ENCODE data around the gene ELF4.
A peak's percentile ranks its signal among the peaks of the same experiment; 100 is the strongest.
"Not testable (repeated sequence)": the region's sequence is repeated elsewhere in the genome, so short reads cannot be mapped to it uniquely, and the experiment has no call there.

The ELF4 gene

DNA sequence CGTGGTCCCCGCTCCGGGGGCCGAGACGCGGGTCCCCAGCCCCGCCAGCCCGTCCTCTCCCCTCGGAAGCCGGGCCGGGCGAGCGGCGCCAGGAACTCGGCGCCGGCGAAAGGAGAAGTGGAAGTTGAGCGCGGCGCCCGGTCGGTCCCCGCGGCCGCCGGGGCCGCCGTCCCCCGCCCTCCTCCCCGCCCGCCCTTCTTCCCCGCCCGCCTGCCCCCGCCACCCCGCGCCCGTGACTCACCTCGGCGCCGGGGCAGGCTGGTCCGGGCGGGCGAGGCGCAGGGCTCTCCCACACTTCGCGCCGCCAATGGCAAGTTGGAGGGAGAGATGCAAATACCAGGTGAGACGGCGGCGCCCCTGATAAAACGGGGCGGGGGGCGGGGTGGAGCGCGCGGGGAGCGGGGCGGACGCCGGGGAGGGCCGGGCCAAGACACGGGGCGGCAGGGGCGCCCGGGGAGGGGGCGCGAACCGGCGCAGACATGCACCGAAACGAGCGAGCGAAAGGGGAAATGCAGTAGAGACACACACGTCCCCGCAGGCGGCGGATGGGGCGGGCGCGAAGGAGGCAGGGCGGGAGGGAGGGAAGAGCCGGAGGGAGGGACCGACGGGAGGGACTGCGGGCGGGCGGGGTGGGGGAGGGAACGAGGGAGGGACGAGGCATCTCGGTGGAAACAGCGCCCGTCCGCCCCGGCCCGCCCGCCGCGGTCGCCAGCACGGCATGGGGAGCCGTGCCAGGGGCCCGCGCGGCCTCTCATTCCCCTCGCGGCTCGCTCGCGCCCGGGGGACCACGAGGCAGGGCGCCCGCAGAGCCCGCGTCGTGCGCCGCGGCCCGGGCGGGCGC lies at the start of gene ELF4:
TSS of gene ELF4 (minus strand) at position 119 of the 841 bp plus-strand sequence. CDS start 29,167 bp downstream, outside the sequence.
- peak; percentile 82 for DNase-seq

GRCh38 chrX:130159776-130160175 lies 49.5 kb upstream of the ELF4 start:
- no peak for DNase-seq

DNA sequence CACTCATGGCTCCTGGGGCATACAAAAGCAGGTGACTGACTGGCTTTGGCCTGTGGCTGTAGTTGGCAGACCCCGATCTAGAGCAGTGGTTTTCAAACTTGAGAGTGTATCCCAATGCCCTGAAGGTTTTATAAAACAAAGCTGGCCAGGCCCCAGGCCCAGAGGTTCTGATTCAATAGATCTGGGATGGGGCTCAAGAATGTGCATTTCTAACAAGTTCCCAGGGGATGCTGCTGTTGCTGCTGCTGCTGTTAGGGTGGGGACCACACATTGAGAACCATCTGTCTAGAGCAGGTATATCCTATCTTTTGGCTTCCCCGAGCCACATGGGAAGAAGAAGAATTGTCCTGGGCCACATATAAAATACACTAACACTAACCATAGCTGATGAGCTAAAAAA lies 48.0 kb upstream of the ELF4 start:
- DNase-seq = no peak

- DNase-seq = no peak
These were observed 45.3 kb upstream of the ELF4 start for GRCh38 chrX:130155564-130155963.

DNA sequence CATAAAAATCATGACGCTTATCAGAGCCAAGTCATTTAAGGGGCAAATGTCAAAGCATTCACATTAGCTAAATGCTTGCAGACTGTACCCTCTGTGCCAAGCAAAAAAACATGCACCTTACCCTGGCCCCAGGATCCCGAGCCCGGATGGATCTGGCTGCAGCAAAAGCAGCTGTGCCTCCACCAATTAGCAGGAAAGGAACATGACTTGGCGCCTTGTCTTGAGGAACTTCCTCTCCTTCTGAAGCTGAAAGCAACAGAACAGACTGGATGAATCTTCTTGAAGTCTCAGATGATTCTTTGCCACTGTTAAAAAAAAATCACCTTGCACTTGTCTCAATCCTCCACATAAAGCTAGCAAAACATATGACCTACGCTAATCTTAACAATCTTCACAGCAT lies 37.3 kb upstream of the ELF4 start:
- DNase-seq = no peak

- no peak for DNase-seq
These were observed 34.8 kb upstream of the ELF4 start for GRCh38 chrX:130145123-130145522.

GRCh38 chrX:130144509-130144908 lies 34.2 kb upstream of the ELF4 start:
- DNase-seq = no peak

DNA sequence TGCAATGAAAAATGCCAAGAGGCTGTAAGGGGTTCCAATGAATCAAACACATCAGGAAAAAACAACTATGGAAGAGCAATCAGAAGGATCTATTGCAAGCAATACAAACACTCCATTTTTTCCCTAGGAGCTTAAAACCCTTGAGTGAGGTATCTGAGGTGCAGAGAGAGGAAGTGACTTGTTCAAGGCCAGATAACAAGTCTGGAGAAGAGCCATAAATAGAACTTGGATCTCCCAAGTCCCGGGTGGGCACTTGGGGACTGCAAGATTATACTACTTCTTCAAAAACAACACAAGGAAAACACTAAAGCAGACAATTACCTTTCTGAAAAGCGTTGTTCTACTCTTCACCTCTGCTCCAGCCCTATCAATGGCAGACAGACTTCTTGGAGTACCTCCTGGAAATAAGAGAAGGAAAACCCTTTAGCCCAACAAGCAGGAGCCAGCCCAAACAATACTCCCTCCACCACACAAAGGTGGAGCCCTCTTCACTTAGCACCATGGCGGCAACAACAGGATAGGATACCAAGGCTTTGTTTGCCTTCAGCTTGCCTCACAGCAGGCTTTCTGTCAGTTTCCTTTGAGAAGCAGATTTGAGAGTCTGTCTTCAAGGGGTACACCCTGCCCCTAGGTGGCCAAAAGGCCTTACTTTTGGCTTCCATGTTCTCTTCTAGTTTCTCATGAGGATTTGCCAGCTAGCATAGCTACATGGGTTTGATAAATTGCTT lies 29.3 kb upstream of the ELF4 start:
- DNase-seq = no peak

GRCh38 chrX:130136961-130137360 lies 26.7 kb upstream of the ELF4 start:
- no peak for DNase-seq

- DNase-seq = no peak
These were observed 26.2 kb upstream of the ELF4 start for GRCh38 chrX:130136496-130136895.

GRCh38 chrX:130130990-130131389 lies 20.7 kb upstream of the ELF4 start:
- no peak for DNase-seq

DNA sequence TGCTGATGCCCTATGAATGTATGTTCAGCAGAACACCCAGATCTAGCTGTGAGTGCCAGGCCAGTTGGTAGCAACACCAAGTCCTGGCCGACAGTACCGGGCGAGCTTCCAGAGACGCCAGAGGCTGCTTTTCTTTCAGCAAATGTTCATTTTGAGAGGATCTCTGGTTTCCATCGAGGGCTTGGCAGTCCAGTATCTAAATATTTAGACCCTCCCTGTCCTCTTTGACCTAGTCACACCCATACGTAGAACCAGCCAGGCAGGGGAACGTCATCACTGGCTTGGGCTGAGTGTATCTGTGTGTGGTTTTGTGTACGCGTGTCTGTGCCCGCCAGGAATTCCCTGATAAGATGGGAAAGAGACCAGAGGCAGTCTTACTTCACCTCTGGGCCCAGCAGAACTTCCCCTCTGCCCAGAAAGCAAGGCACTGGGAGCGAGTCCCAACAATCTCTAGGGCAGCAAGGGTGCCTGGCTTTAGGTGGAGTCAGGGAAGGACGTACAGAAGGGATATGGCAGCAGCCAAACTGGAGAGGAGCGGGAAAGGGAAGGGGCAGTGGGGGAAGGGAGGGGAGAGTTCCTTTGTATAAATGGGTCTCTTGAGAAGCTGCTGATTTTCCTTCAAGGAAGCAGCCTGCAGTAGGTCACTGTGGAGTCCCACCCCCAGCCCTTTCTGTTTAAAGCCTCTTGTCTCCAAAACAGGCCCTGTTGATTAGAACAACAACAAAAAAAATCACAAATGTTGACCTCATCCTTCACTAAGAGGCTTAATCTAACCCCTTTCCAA lies 15.0 kb upstream of the ELF4 start:
- no peak for DNase-seq

DNA sequence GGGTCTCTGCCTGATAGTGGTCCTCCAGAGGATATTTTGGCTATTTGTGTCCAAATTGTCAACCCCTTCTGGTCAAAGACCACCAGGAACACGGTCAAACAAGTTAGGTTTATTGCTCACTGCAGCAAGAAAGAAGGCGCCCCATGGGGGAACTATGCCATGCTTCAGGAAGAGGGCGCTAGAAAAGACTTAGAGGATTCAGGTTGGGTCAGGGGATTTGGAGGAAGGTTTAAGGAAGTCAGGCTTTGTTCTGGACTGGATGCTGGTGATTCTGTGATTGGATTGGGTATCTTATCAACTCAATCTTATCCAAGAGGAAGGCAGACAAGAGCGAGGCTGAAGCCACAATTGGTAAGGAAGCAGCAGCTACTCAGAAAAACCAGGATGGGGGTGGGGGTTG lies 14.3 kb upstream of the ELF4 start:
- DNase-seq = no peak

DNA sequence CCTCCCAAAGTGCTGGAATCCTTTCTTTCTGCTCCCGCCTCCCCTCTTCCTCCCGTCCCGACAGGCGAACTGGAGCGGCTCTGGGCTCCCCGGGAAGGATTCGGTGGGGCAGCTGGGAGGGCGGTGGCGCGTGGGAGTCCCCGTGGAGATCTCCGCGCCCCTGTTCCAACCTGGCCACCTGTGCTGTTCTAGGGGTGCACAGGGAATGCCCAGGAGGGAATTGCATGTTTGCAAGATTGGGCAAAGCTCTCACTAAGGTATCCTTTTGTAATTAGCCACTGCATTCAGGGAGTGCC lies 11.2 kb upstream of the ELF4 start:
- DNase-seq = no peak

GRCh38 chrX:130120746-130121504 lies 10.6 kb upstream of the ELF4 start:
- peak; percentile 77 for DNase-seq

DNA sequence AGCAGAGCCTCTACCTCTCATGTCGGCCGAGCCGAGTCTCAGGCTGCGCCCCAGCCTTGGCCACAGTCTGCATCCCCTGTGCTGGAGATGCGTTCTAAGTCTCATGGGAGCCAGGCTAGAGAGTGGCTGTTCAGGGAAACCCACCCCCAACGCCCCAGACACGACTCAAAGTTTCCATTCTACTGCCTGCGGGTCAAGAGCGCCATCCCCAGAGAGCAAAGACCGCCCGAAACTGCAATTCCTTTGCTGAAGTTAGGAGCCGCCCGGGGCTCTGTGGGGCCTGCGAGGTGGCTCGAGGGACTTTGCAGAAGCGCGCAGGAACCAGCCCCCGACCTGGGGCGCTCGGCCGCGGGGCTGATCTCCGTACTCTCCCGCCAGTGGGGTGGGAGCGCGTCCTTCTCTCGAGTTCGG lies 10.0 kb upstream of the ELF4 start:
- no peak for DNase-seq

DNA sequence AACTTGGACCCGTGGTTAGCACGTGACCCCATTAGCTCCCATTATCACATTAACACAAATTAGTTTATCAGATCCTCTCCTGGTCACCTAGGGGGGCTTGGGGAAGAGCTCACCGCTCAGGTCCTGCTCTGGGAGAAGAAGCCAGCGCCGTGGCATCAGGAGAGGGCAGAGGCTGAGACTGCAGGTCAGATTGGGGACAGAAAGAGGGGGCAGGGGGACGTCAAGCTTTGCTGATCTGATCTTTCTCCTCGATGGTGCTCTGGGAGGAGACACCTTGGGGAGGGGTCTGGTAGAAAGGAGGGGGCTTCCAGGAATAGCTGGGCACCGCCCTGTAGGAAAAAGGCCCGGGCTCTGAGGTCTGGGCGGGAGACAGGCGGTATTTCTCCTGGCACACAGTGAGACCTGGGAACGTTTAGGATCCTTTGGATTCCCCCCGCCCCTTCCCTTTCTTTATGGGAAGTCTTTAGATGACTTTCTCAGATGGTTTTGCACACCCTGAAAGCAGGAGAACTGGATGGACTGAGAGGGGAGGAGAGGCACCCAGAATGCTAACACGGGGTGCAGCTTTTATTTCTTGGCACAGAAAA lies 9.1 kb upstream of the ELF4 start:
- no peak for DNase-seq

DNA sequence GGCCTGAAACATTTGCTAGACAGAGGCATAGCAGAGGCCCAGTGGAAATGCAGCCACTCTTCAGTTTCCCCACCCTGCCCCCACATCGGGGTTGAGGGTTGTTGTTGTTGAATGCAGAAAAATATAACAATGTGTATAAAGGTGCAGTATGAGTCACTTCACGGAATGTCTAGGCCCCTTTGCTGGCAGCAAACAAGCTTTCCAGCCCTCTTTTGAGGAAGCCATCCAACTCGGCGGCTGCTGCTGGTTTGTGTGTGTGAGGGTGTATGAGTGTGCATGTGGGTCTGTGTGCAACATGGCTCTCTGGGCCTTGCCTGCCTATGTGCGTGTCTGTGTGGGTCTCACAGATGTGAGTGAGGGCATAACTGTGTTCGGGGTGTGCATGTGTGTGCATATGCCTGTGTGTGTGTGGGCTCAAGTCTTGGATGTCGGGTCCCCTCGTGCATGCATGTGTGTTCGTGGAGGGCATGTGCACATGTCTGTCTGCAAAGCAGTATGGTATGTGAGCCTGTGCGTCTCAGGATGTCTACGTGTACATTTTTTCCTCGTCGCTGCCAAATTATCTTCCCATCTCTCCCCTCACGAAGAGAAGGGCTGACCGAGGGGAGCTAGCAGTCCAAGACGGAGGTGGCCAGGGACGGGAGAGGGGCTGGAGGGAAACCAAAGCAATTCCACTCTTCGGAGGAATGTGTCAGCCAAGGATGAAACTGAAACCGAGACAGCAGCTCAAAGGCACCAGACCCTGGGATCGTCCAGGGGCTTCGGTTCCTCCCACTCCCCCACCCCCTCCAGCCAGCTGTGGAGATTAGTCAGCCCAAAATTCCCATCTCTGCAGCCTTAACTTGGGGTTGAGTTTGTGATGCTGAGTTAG lies 8.4 kb upstream of the ELF4 start:
- DNase-seq = peak; percentile 52

GRCh38 chrX:130117166-130117565 lies 6.9 kb upstream of the ELF4 start:
- DNase-seq = no peak

- not testable (repeated sequence) for DNase-seq
These were observed 5.0 kb upstream of the ELF4 start for GRCh38 chrX:130115119-130115885.

- no peak for DNase-seq
These were observed 3.9 kb upstream of the ELF4 start for GRCh38 chrX:130114141-130114588.

Data from CD4-positive, alpha-beta T cell treated with Interleukin-17A for 4 hours (primary cell).